ENCODE measurements around the gene ACP5.

The ACP5 gene

GRCh38 chr19:11598746-11599145 lies 21.3 kb upstream of the ACP5 start:
- H3K9me3 ChIP-seq (ENCODE audit: control insufficient read depth, low read length) = peaks cover 18% of the 10 kb centered on the region
- H3K4me3 ChIP-seq (ENCODE audit: extremely low read depth, insufficient read depth, low read length, poor library complexity, severe bottlenecking) = peak overlapping the region; percentile 77
- H3K4me1 ChIP-seq (ENCODE audit: control insufficient read depth, insufficient read depth, low read length, poor library complexity, severe bottlenecking) = peaks cover 8% of the 10 kb centered on the region
- WGBS, 2 experiments (ENCODE audit: insufficient coverage in 2 of 2) = 82 to 100% methylated on average over 1 to 2 of the region's 2 CpGs
- peaks cover 54% of the 10 kb centered on the region for H3K36me3 ChIP-seq (ENCODE audit: control insufficient read depth, insufficient read depth, low read length)
- H3K27ac ChIP-seq (ENCODE audit: low read depth, low read length, severe bottlenecking) = no peak overlapping the region

- 57 to 75% methylated on average over 7 to 8 of the region's 10 CpGs for WGBS, 2 experiments (ENCODE audit: insufficient coverage in 2 of 2)
- H3K4me1 ChIP-seq (ENCODE audit: control insufficient read depth, insufficient read depth, low read length, poor library complexity, severe bottlenecking) = peaks cover 8% of the 10 kb centered on the region
- peaks cover 18% of the 10 kb centered on the region for H3K9me3 ChIP-seq (ENCODE audit: control insufficient read depth, low read length)
- H3K36me3 ChIP-seq (ENCODE audit: control insufficient read depth, insufficient read depth, low read length) = peaks cover 48% of the 10 kb centered on the region
- peak overlapping the region; percentile 99 for H3K27ac ChIP-seq (ENCODE audit: low read depth, low read length, severe bottlenecking)
- H3K4me3 ChIP-seq (ENCODE audit: extremely low read depth, insufficient read depth, low read length, poor library complexity, severe bottlenecking) = peak overlapping the region; percentile 77
Observed at GRCh38 chr19:11598103-11598483, 20.6 kb upstream of the ACP5 start.

GRCh38 chr19:11597202-11598102 lies 20.0 kb upstream of the ACP5 start, which contains the start of gene ZNF627:
Gene ZNF627 (plus strand): TSS chr19:11597483. CDS start chr19:11597628, 145 bp downstream.
- Histone ChIP-seq H3K4me1 (ENCODE audit: control insufficient read depth, insufficient read depth, low read length, poor library complexity, severe bottlenecking) (peaks cover 8% of the 10 kb centered on the region), H3K9me3 (ENCODE audit: control insufficient read depth, low read length) (peaks cover 15% of the 10 kb centered on the region), H3K27ac (ENCODE audit: low read depth, low read length, severe bottlenecking) (peak within 1 kb of the TSS; percentile 99), H3K4me3 (ENCODE audit: extremely low read depth, insufficient read depth, low read length, poor library complexity, severe bottlenecking) (peak within 1 kb of the TSS; percentile 77), H3K36me3 (ENCODE audit: control insufficient read depth, insufficient read depth, low read length) (peaks cover 42% of the 10 kb centered on the region)
- 0% methylated on average over 46 to 47 of the region's 67 CpGs for WGBS, 2 experiments (ENCODE audit: insufficient coverage in 2 of 2)

GRCh38 chr19:11596156-11596555 lies 18.7 kb upstream of the ACP5 start:
- peaks cover 8% of the 10 kb centered on the region for H3K4me1 ChIP-seq (ENCODE audit: control insufficient read depth, insufficient read depth, low read length, poor library complexity, severe bottlenecking)
- peaks cover 29% of the 10 kb centered on the region for H3K36me3 ChIP-seq (ENCODE audit: control insufficient read depth, insufficient read depth, low read length)
- 95 to 98% methylated on average over 9 to 10 of the region's 10 CpGs for WGBS, 2 experiments (ENCODE audit: insufficient coverage in 2 of 2)
- no peak overlapping the region for H3K4me3 ChIP-seq (ENCODE audit: extremely low read depth, insufficient read depth, low read length, poor library complexity, severe bottlenecking)
- H3K9me3 ChIP-seq (ENCODE audit: control insufficient read depth, low read length) = peaks cover 7% of the 10 kb centered on the region
- no peak overlapping the region for H3K27ac ChIP-seq (ENCODE audit: low read depth, low read length, severe bottlenecking)

GRCh38 chr19:11594084-11594483 lies 16.6 kb upstream of the ACP5 start:
- no peaks in the 10 kb centered on the region for H3K9me3 ChIP-seq (ENCODE audit: control insufficient read depth, low read length)
- H3K27ac ChIP-seq (ENCODE audit: low read depth, low read length, severe bottlenecking) = no peak overlapping the region
- 100% methylated on average over 1 of the region's 4 CpGs; no CpG with 5 or more reads in 1 of the 2 experiments for WGBS, 2 experiments (ENCODE audit: insufficient coverage in 2 of 2)
- H3K36me3 ChIP-seq (ENCODE audit: control insufficient read depth, insufficient read depth, low read length) = peaks cover 9% of the 10 kb centered on the region
- H3K4me1 ChIP-seq (ENCODE audit: control insufficient read depth, insufficient read depth, low read length, poor library complexity, severe bottlenecking) = peaks cover 8% of the 10 kb centered on the region
- H3K4me3 ChIP-seq (ENCODE audit: extremely low read depth, insufficient read depth, low read length, poor library complexity, severe bottlenecking) = no peak overlapping the region

GRCh38 chr19:11587975-11588631 lies 10.7 kb upstream of the ACP5 start:
- Histone ChIP-seq H3K4me1 (ENCODE audit: control insufficient read depth, insufficient read depth, low read length, poor library complexity, severe bottlenecking) (no peaks in the 10 kb centered on the region), H3K9me3 (ENCODE audit: control insufficient read depth, low read length) (no peaks in the 10 kb centered on the region), H3K36me3 (ENCODE audit: control insufficient read depth, insufficient read depth, low read length) (no peaks in the 10 kb centered on the region), H3K4me3 (ENCODE audit: extremely low read depth, insufficient read depth, low read length, poor library complexity, severe bottlenecking) (no peak overlapping the region), H3K27ac (ENCODE audit: low read depth, low read length, severe bottlenecking) (peak overlapping the region; percentile 30)
- WGBS, 2 experiments (ENCODE audit: insufficient coverage in 2 of 2) = 87 to 91% methylated on average over 6 to 9 of the region's 13 CpGs

GRCh38 chr19:11587302-11587974 lies 10.0 kb upstream of the ACP5 start:
- Histone ChIP-seq H3K9me3 (ENCODE audit: control insufficient read depth, low read length) (no peaks in the 10 kb centered on the region), H3K4me3 (ENCODE audit: extremely low read depth, insufficient read depth, low read length, poor library complexity, severe bottlenecking) (no peak overlapping the region), H3K27ac (ENCODE audit: low read depth, low read length, severe bottlenecking) (no peak overlapping the region), H3K36me3 (ENCODE audit: control insufficient read depth, insufficient read depth, low read length) (no peaks in the 10 kb centered on the region), H3K4me1 (ENCODE audit: control insufficient read depth, insufficient read depth, low read length, poor library complexity, severe bottlenecking) (no peaks in the 10 kb centered on the region)
- 0% methylated on average over 1 to 5 of the region's 7 CpGs for WGBS, 2 experiments (ENCODE audit: insufficient coverage in 2 of 2)

- Histone ChIP-seq H3K27ac (ENCODE audit: low read depth, low read length, severe bottlenecking) (no peak overlapping the region), H3K9me3 (ENCODE audit: control insufficient read depth, low read length) (no peaks in the 10 kb centered on the region), H3K4me3 (ENCODE audit: extremely low read depth, insufficient read depth, low read length, poor library complexity, severe bottlenecking) (no peak overlapping the region), H3K36me3 (ENCODE audit: control insufficient read depth, insufficient read depth, low read length) (no peaks in the 10 kb centered on the region), H3K4me1 (ENCODE audit: control insufficient read depth, insufficient read depth, low read length, poor library complexity, severe bottlenecking) (no peaks in the 10 kb centered on the region)
- WGBS, 2 experiments (ENCODE audit: insufficient coverage in 2 of 2) = 83 to 89% methylated on average over 4 of the region's 6 CpGs
Observed at GRCh38 chr19:11586331-11586730, 8.9 kb upstream of the ACP5 start.

- no peaks in the 10 kb centered on the region for H3K36me3 ChIP-seq (ENCODE audit: control insufficient read depth, insufficient read depth, low read length)
- H3K4me3 ChIP-seq (ENCODE audit: extremely low read depth, insufficient read depth, low read length, poor library complexity, severe bottlenecking) = no peak overlapping the region
- H3K9me3 ChIP-seq (ENCODE audit: control insufficient read depth, low read length) = no peaks in the 10 kb centered on the region
Observed at GRCh38 chr19:11581740-11582139, 4.3 kb upstream of the ACP5 start.

GRCh38 chr19:11580116-11580515 lies 2.7 kb upstream of the ACP5 start:
- no peaks in the 10 kb centered on the region for H3K36me3 ChIP-seq (ENCODE audit: control insufficient read depth, insufficient read depth, low read length)
- no CpG with 5 or more reads among the region's 4 CpGs for WGBS, 2 experiments (ENCODE audit: insufficient coverage in 2 of 2)
- H3K27ac ChIP-seq (ENCODE audit: low read depth, low read length, severe bottlenecking) = no peak overlapping the region
- H3K4me3 ChIP-seq (ENCODE audit: extremely low read depth, insufficient read depth, low read length, poor library complexity, severe bottlenecking) = no peak overlapping the region
- H3K9me3 ChIP-seq (ENCODE audit: control insufficient read depth, low read length) = no peaks in the 10 kb centered on the region
- H3K4me1 ChIP-seq (ENCODE audit: control insufficient read depth, insufficient read depth, low read length, poor library complexity, severe bottlenecking) = no peaks in the 10 kb centered on the region

More at GRCh38 chr19:11581740-11582139, 4.3 kb upstream of the ACP5 start:
- no peaks in the 10 kb centered on the region for H3K4me1 ChIP-seq (ENCODE audit: control insufficient read depth, insufficient read depth, low read length, poor library complexity, severe bottlenecking)
- H3K27ac ChIP-seq (ENCODE audit: low read depth, low read length, severe bottlenecking) = no peak overlapping the region
- WGBS, 2 experiments (ENCODE audit: insufficient coverage in 2 of 2) = no CpG with 5 or more reads among the region's 3 CpGs
